NCI-H2227 (cell line): Measurements from ENCODE around the gene OLA1.

Source experiments
- DNase-seq: peaks from one replicate; lab custom pipeline; 2025; ENCODE audit not compliant: unreplicated experiment; lab: John Stamatoyannopoulos, UW

Gene OLA1

DNA sequence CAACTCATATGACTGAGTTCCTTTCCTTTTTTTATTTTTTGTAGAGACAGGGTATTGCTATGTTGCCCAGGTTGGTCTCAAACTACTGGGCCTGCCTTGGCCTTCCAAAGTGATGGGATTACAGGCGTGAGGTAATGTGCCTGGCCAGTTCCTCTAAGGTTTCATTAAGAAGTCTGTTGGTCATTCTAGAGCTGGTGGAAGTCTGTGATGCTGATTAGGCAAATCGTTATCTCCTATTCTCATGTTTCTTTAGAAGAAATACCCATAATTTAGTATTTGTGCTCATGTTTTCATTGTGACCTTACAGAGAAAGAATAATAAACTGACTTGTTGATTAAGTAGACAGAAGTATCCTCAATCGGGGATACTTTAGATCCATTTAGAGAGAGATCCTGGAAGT, 177.0 kb downstream of the OLA1 start:
- no peak for DNase-seq

- no peak for DNase-seq
Observed at GRCh38 chr2:174070281-174070680, 178.1 kb downstream of the OLA1 start.

DNA sequence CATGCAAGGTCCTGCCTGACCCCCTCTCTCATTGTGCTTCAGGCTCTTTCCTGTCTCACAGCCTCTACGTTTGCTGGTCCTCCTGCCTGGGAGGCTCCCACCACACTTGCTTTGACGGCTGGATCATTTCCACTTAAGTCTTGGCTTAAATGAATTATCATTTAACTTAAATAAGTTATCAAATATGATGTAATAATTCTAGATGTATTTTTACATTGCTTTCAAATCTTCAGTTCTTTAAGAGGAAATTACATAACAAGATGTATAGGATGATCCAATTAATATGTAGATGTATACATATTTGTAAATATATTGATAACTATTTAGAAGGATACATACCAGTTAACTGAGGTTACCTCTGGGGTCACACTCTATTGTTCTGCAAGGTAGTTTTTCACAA, 180.5 kb downstream of the OLA1 start:
- DNase-seq: no peak

DNA sequence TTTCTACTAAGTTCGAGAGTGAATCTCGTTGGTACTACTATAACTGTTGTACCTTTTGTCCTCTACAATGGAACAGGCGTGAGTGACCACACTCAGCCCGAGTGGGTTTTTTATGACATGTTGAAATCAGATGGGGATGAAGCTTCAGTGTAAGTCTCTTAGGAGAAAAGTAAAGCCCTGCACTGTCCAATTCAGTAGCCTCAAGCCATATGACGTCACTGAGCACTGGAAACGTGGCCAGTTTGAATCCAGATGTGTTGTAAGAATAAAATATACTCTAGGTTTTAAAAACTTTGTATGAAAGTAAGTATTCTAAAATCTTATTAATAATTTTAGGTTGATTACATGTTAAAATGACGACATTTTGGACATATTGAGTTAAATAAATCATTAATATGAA, 181.5 kb downstream of the OLA1 start:
- no peak for DNase-seq

- DNase-seq: no peak
Observed at GRCh38 chr2:174063492-174064092, 184.7 kb downstream of the OLA1 start.

GRCh38 chr2:174062934-174063333, 185.4 kb downstream of the OLA1 start:
- DNase-seq: no peak

DNA sequence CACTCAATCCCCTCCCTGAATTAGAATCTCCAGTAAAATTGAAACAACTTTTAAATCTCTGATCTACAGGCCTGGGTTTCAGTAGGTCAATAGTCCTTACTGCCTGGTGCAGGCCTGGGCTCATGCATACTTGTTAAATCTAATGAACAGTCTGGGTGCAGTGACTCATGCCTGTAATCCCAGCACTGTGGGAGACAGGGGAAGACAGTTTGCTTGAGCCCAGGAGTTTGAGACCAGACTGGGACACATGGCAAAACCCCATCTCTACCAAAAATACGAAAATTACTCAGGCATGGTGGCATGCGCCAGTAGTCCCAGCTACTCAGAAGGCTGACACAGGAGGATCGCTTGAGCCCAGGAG, 188.5 kb downstream of the OLA1 start:
- DNase-seq: no peak

- DNase-seq: no peak
Observed at GRCh38 chr2:174059178-174059883, 189.0 kb downstream of the OLA1 start.

DNA sequence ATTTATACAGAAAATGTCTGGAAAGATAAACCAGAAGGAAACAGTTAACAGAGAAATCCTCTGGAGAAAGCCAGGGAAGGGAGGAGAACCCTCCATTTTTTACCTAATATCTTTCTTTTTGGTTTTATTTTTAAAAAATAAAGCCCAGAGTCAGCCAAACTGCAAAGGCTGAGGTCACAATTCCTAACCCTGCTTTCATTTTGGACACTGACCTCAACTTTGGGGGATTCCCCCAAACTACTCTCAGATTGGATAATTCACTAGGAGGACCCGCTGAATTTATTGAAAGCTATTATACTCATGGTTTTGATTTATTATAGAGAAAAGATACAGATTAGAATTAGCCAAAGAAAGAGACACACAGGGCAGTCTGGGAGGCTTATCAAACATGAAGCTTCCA, 189.9 kb downstream of the OLA1 start:
- DNase-seq: no peak

- DNase-seq: no peak
Observed at GRCh38 chr2:174058026-174058425, 190.3 kb downstream of the OLA1 start.

DNA sequence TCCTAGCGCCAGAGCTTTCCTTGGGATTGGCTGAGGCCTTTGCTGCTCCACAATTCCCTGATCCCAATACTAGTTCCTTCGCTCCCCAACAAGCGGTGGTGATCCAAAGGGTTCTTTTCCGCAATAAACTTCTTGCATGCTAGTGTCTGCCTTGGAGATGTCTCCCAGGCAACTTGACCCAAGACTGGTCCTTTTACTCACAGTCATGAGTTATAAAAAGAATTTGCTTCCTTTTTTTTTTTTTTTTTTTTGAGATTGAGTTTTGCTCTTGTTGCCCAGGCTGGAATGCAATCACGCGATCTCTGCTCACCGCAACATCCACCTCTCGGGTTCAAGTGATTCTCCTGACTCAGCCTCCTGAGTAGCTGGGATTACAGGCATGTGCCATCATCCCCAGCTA, 193.4 kb downstream of the OLA1 start:
- DNase-seq: no peak

DNA sequence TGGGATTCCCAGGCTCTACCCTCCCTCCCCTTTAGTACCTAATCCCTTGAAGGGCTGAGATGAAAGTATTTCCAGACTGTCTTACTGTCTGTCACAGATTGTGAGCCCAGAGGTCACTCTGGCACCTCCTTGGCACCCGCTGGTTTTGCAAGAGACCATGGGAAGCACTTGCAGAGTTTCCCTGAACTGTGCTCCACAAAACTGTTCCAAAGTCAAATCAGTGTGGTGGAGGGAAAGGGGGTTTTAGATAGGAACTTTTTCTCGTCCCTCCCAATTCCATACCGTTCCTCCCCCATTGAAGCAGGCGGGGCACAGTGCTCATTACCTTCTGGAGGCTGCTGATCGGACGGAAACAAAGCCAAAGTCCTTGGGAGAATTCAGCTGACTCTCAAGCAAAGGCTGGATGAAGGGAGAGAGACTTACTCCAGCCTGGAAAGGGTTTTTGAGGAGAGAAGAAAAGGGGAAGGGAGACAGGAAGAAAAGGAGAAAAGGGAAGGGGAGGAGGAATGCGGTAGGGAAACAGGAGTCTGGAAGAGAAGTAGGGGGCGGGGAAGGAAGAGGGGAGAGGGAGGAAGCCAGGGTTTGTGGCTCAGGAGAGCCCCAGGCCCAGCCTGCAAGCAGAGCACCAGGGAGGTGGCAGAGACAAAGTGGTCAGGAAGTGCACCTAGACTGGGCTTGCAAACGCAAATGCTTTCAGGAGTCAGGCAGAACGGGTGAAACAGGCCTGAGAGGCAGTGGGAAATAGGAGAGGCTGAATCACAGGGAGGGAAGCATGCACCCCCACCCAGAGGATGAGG, 194.8 kb downstream of the OLA1 start:
- no peak for DNase-seq

DNA sequence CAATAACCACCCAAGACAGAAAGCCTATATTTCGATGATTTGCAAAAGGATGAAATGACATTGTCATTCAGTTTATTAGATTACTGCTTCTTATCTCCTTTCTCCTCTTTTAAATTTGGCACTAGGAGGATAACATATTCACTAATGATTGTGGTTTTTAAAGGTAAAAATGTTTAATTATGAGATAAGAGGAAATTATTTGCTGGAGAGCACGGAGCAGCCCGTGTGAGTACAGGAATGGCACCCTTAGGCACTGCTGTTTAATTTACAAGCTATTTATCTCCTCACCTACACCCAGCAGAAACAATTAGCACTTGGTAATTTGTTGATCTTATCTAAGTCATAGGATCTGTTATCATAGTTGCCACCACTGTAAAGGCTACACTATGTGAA, 195.8 kb downstream of the OLA1 start:
- DNase-seq: no peak

- DNase-seq: peak; percentile 26
Observed at GRCh38 chr2:174051741-174052583, 196.4 kb downstream of the OLA1 start.

- DNase-seq: no peak
Observed at GRCh38 chr2:174051068-174051467, 197.3 kb downstream of the OLA1 start.

DNA sequence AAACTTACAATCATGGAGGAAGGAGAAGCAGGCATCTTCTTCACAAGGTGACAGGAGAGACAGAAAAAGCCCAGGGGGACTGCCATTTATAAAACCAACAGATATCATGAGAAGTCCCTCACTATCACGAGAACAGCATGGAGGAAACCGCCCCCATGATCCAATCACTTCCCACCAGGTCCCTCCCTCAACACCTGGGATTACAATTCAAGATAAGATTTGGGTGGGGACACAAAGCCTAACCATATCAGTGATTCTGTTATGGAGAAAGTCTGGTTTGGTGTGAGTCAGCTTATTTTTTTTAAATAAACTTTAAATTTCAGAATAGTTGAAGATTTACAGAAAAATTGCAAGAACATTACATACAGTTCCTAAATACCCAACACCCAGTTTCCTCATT, 198.4 kb downstream of the OLA1 start:
- DNase-seq: no peak

GRCh38 chr2:174048243-174048642, 200.1 kb downstream of the OLA1 start:
- DNase-seq: no peak

DNA sequence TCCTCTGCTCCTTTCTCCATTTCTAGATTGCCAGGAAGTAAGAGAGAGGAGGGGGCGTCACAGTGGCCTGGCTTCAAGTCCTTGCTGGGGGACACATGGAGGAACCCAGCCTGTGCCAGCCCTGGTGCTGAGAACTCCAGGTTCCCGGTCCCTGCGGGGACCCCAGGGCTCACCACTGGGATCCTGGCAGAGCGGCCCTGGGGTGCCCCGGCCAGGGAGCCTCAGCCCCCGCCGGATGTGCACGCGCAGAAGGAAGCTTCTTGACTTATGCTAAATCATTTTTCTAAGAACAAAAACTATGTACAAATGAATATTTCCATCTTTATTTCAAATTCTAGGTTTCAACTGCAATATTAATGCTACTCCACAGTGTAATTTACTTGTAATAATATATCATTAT, 200.6 kb downstream of the OLA1 start:
- DNase-seq: no peak

GRCh38 chr2:174046172-174046571, 202.2 kb downstream of the OLA1 start:
- DNase-seq: no peak

- no peak for DNase-seq
Observed at GRCh38 chr2:174044556-174044955, 203.8 kb downstream of the OLA1 start.

- DNase-seq: no peak
Observed at GRCh38 chr2:174040417-174040701, 208.0 kb downstream of the OLA1 start.
